ENCODE measurements around the gene FAAH.

DNA sequence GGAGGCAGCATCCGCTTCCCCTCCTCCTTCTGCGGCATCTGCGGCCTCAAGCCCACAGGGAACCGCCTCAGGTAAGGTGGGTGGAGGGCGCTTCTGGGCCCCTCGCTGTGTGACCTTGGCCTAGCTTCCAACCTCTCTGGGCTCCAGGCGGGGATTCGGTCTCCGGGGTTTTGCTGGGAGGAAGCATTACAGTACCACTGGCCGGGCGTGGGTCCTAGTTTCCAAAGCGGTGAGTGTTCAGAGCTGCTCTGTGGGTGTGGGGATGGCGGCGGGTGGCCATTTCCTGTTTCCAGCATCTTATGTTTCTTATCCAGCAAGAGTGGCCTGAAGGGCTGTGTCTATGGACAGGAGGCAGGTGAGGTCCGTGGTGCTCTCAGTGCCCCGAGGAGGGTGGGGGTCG lies 11.6 kb downstream of the FAAH start:
- no peak for TF ChIP-seq FOSL1 (IDR thresholded peaks at IDR 0.05; ENCODE audit: low read depth)
- TF ChIP-seq EZH2 (IDR thresholded peaks at IDR 0.05), result no peak
- TF ChIP-seq, protein P1, sequence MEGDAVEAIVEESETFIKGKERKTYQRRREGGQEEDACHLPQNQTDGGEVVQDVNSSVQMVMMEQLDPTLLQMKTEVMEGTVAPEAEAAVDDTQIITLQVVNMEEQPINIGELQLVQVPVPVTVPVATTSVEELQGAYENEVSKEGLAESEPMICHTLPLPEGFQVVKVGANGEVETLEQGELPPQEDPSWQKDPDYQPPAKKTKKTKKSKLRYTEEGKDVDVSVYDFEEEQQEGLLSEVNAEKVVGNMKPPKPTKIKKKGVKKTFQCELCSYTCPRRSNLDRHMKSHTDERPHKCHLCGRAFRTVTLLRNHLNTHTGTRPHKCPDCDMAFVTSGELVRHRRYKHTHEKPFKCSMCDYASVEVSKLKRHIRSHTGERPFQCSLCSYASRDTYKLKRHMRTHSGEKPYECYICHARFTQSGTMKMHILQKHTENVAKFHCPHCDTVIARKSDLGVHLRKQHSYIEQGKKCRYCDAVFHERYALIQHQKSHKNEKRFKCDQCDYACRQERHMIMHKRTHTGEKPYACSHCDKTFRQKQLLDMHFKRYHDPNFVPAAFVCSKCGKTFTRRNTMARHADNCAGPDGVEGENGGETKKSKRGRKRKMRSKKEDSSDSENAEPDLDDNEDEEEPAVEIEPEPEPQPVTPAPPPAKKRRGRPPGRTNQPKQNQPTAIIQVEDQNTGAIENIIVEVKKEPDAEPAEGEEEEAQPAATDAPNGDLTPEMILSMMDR (IDR thresholded peaks at IDR 0.05 in 2 of 3, conservative IDR thresholded peaks at IDR 0.05 in 1 of 3; ENCODE audit: borderline replicate concordance in 1 of 3, insufficient read depth in 1 of 3, low read depth in 2 of 3, low read length in 2 of 3), result no peak
- TF ChIP-seq POLR2A (IDR thresholded peaks at IDR 0.05; ENCODE audit: borderline replicate concordance, extremely low read depth, insufficient read depth, insufficient read length), result no peak
- no peak for TF ChIP-seq POLR2AphosphoS5 (IDR thresholded peaks at IDR 0.05; ENCODE audit: low read depth, low read length)
- TF ChIP-seq ELF1 (IDR thresholded peaks at IDR 0.05; ENCODE audit: borderline replicate concordance, low read depth), result no peak
- TF ChIP-seq, protein P2, sequence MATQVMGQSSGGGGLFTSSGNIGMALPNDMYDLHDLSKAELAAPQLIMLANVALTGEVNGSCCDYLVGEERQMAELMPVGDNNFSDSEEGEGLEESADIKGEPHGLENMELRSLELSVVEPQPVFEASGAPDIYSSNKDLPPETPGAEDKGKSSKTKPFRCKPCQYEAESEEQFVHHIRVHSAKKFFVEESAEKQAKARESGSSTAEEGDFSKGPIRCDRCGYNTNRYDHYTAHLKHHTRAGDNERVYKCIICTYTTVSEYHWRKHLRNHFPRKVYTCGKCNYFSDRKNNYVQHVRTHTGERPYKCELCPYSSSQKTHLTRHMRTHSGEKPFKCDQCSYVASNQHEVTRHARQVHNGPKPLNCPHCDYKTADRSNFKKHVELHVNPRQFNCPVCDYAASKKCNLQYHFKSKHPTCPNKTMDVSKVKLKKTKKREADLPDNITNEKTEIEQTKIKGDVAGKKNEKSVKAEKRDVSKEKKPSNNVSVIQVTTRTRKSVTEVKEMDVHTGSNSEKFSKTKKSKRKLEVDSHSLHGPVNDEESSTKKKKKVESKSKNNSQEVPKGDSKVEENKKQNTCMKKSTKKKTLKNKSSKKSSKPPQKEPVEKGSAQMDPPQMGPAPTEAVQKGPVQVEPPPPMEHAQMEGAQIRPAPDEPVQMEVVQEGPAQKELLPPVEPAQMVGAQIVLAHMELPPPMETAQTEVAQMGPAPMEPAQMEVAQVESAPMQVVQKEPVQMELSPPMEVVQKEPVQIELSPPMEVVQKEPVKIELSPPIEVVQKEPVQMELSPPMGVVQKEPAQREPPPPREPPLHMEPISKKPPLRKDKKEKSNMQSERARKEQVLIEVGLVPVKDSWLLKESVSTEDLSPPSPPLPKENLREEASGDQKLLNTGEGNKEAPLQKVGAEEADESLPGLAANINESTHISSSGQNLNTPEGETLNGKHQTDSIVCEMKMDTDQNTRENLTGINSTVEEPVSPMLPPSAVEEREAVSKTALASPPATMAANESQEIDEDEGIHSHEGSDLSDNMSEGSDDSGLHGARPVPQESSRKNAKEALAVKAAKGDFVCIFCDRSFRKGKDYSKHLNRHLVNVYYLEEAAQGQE (IDR thresholded peaks at IDR 0.05; ENCODE audit: low read depth), result no peak
- TF ChIP-seq RAD21 (IDR thresholded peaks at IDR 0.05; ENCODE audit: low read depth), result no peak
- no peak for TF ChIP-seq JUND (IDR thresholded peaks at IDR 0.05)
- no peak for TF ChIP-seq SRF (IDR thresholded peaks at IDR 0.05; ENCODE audit: low read depth)
- no peak for TF ChIP-seq TCF7L2 (IDR thresholded peaks at IDR 0.05; ENCODE audit: borderline replicate concordance, extremely low read depth, insufficient read depth, insufficient read length)
- TF ChIP-seq SP1 (IDR thresholded peaks at IDR 0.05; ENCODE audit: low read depth), result no peak
- TF ChIP-seq ZNF274 (IDR thresholded peaks at IDR 0.05; ENCODE audit: low read depth, low read length), result no peak
- TF ChIP-seq, protein P3, sequence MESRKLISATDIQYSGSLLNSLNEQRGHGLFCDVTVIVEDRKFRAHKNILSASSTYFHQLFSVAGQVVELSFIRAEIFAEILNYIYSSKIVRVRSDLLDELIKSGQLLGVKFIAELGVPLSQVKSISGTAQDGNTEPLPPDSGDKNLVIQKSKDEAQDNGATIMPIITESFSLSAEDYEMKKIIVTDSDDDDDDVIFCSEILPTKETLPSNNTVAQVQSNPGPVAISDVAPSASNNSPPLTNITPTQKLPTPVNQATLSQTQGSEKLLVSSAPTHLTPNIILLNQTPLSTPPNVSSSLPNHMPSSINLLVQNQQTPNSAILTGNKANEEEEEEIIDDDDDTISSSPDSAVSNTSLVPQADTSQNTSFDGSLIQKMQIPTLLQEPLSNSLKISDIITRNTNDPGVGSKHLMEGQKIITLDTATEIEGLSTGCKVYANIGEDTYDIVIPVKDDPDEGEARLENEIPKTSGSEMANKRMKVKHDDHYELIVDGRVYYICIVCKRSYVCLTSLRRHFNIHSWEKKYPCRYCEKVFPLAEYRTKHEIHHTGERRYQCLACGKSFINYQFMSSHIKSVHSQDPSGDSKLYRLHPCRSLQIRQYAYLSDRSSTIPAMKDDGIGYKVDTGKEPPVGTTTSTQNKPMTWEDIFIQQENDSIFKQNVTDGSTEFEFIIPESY (IDR thresholded peaks at IDR 0.05; ENCODE audit: extremely low read depth, insufficient replicate concordance, low read length), result no peak
